HCT116 (cell line): ENCODE measurements around the gene DIP2B.

Experiments
- CEBPB ChIP-seq: IDR thresholded peaks from 2 replicates; pipeline ENCODE4 v1.6.1; 2012; ENCODE audit warnings: low read depth
- POLR2A ChIP-seq: IDR thresholded peaks from 2 replicates; pipeline ENCODE4 v1.7.0; 2011; ENCODE audit warnings: borderline replicate concordance; ENCODE audit not compliant: insufficient read depth, insufficient read length; ENCODE audit errors: extremely low read depth
- SP1 ChIP-seq: IDR thresholded peaks from 2 replicates; pipeline ENCODE4 v1.6.1; 2012; ENCODE audit warnings: low read depth
- SRF ChIP-seq: IDR thresholded peaks from 2 replicates; pipeline ENCODE4 v1.6.1; 2012; ENCODE audit warnings: low read depth
- TCF7L2 ChIP-seq: IDR thresholded peaks from 2 replicates; pipeline ENCODE4 v1.7.0; 2011; ENCODE audit warnings: borderline replicate concordance, inconsistent platforms; ENCODE audit not compliant: insufficient read depth, insufficient read length; ENCODE audit errors: extremely low read depth
- TF ChIP-seq, protein P1 (sequence below), 3 experiments: fragments of 200-600 bp in 1 of 3; sonication (generic) in 1 of 3; IDR thresholded peaks in 2 of 3; conservative IDR thresholded peaks in 1 of 3; 2 replicates each; pipeline ENCODE4 v1.5.1; 2012 to 2017; ENCODE audit warnings: low read depth in 2 of 3, low read length in 2 of 3, antibody characterized with exemption in 1 of 3, borderline replicate concordance in 1 of 3, control low read depth in 1 of 3, mild to moderate bottlenecking in 1 of 3, mixed read lengths in 1 of 3, mixed run types in 1 of 3, moderate library complexity in 1 of 3; ENCODE audit not compliant: insufficient read depth in 1 of 3

DNA sequence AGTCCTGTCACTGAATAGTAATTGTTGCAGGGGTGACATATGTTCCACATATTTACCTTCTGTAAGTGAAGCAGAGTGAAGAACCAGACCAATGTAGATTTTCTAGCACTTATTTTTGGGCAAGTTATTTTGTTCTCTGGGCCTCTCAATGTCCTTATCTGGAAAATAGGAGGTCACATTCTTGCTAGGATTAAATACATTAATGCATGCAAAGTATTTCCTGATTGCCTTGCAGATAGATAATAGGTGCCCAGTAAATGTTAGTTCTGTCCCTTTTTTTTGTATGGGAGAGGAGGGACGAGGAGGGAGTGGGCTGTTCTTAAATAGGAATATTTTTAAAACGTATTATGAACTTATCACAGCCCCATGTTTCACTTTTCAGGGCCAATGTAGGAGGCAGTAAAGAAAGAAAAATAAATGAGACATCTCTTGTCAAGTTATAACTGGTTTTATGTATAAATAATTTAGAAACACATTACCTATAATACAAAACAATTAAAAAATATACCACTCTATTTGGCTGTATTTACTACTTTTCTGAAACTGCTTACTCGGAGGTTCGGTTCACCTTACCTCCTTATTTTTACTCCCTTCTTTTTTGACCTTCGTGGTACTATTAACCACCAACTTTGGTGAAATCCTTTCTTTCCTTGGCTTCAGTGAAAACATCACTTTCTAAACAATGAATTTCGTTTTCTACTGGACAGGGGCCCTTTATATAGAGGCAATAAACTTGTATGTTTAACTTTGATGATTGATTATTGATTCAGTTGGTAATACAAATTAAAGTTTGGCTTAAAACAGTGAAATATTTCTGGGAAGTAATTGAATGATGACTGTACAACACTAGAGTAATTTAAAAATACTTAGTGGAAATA is 41.9 kb downstream of the DIP2B start:
- TF ChIP-seq CEBPB (no peak), SP1 (no peak), TCF7L2 (no peak), POLR2A (no peak), SRF (no peak)
- TF ChIP-seq, protein P1, sequence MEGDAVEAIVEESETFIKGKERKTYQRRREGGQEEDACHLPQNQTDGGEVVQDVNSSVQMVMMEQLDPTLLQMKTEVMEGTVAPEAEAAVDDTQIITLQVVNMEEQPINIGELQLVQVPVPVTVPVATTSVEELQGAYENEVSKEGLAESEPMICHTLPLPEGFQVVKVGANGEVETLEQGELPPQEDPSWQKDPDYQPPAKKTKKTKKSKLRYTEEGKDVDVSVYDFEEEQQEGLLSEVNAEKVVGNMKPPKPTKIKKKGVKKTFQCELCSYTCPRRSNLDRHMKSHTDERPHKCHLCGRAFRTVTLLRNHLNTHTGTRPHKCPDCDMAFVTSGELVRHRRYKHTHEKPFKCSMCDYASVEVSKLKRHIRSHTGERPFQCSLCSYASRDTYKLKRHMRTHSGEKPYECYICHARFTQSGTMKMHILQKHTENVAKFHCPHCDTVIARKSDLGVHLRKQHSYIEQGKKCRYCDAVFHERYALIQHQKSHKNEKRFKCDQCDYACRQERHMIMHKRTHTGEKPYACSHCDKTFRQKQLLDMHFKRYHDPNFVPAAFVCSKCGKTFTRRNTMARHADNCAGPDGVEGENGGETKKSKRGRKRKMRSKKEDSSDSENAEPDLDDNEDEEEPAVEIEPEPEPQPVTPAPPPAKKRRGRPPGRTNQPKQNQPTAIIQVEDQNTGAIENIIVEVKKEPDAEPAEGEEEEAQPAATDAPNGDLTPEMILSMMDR (IDR thresholded peaks at IDR 0.05 in 2 of 3, conservative IDR thresholded peaks at IDR 0.05 in 1 of 3; ENCODE audit: borderline replicate concordance in 1 of 3, insufficient read depth in 1 of 3, low read depth in 2 of 3, low read length in 2 of 3) = no peak
